ENCODE measurements around the gene SLIT1. TPM values are rescaled to one million over a fixed set of nuclear protein-coding genes. Genes with fewer than 3 reads are reported as not detected.

SLIT1 gene
- total RNA-seq, 1 experiment from 2014 or later, result 0.41 TPM

DNA sequence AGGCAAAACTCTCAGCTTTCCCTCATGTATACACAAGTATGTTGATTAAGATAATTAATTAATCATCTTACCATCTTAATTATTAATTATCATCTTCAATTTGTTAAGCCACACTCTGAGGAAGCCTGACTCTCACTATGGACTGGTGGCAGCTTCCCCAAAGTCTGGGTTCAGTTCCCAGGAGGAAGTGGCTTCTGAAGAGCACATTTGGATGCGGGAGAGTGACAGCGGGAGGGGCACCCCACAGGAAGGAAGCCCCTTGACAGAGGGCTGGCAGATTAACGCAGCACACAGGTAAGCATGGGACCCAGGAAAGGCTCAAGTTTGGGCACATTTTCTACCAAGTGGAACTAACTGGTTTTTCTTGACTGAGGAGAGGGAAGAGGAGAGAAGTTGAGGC is 13.4 kb upstream of the SLIT1 start:
- POLR2A ChIA-PET, result no interaction called here
- BruUV-seq (replicated peaks), result no TSS peak
- H3K4me1 ChIP-seq, result no peaks in the 10 kb centered on the region
- Mint-ChIP-seq H3K27ac (ENCODE audit: unreplicated experiment) (no peak overlapping the region), H3K9me3 (ENCODE audit: unreplicated experiment) (no peaks in the 10 kb centered on the region), H3K4me1 (ENCODE audit: low read depth, unreplicated experiment) (no peaks in the 10 kb centered on the region), H3K36me3 (ENCODE audit: insufficient read depth, unreplicated experiment) (no peaks in the 10 kb centered on the region), H3K27me3 (ENCODE audit: insufficient read depth, unreplicated experiment) (peaks cover 7% of the 10 kb centered on the region), H3K4me3 (ENCODE audit: unreplicated experiment) (no peak overlapping the region)
- intact Hi-C loops (cut with micrococcal nuclease; ENCODE audit: unreplicated experiment), result loop anchor here (5.0 kb wide), 1 partner anchor 127 kb away; no protein-coding TSS in a partner anchor
- TF ChIP-seq, protein P1, sequence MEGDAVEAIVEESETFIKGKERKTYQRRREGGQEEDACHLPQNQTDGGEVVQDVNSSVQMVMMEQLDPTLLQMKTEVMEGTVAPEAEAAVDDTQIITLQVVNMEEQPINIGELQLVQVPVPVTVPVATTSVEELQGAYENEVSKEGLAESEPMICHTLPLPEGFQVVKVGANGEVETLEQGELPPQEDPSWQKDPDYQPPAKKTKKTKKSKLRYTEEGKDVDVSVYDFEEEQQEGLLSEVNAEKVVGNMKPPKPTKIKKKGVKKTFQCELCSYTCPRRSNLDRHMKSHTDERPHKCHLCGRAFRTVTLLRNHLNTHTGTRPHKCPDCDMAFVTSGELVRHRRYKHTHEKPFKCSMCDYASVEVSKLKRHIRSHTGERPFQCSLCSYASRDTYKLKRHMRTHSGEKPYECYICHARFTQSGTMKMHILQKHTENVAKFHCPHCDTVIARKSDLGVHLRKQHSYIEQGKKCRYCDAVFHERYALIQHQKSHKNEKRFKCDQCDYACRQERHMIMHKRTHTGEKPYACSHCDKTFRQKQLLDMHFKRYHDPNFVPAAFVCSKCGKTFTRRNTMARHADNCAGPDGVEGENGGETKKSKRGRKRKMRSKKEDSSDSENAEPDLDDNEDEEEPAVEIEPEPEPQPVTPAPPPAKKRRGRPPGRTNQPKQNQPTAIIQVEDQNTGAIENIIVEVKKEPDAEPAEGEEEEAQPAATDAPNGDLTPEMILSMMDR (IDR thresholded peaks at IDR 0.05; ENCODE audit: insufficient read depth in 1 of 2, low read depth in 1 of 2, low read length in 1 of 2, severe bottlenecking in 1 of 2, unreplicated experiment in 1 of 2), result no peak
- CTCF ChIA-PET, result interaction anchor here (3.4 kb wide), 1 partner anchor 126 kb away, joined by 18 read pairs; no protein-coding TSS in a partner anchor
- H3K27me3 ChIP-seq (replicated peaks; ENCODE audit: control insufficient read depth, insufficient read depth, low read length), result no peaks in the 10 kb centered on the region
- H3K36me3 ChIP-seq (ENCODE audit: control insufficient read depth, insufficient read depth, low read length), result no peaks in the 10 kb centered on the region
- no peak overlapping the region for H3K4me3 ChIP-seq (ENCODE audit: low read depth, low read length)
- no peak for DNase-seq
- no peaks in the 10 kb centered on the region for H3K9me3 ChIP-seq

DNA sequence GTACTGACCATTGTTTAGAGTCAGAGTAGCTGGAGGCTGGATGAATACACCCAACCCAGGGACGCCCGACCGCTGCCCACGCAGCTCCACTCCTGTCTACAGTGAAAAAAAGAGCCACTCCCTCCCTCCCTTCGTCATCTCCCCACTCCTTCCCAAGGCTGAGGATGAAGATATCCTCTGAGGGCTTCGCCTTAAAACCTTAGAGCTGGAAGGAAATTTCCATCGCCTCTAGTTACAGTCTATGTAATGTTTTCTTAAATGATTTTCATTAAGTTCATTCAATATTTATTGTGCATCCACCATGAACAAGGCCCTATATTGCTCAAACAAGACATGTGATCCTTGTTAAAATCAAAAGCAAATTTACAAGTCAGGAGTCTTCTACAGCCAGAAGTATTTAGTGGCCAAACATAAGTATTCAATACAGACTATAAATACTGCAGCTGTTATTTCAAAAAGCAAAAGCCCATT is 11.3 kb upstream of the SLIT1 start:
- POLR2A ChIA-PET, result no interaction called here
- Mint-ChIP-seq H3K4me3 (ENCODE audit: unreplicated experiment) (no peak overlapping the region), H3K9me3 (ENCODE audit: unreplicated experiment) (no peaks in the 10 kb centered on the region), H3K27me3 (ENCODE audit: insufficient read depth, unreplicated experiment) (peaks cover 4% of the 10 kb centered on the region), H3K27ac (ENCODE audit: unreplicated experiment) (no peak overlapping the region), H3K4me1 (ENCODE audit: low read depth, unreplicated experiment) (no peaks in the 10 kb centered on the region), H3K36me3 (ENCODE audit: insufficient read depth, unreplicated experiment) (no peaks in the 10 kb centered on the region)
- no peaks in the 10 kb centered on the region for H3K9me3 ChIP-seq
- H3K36me3 ChIP-seq (ENCODE audit: control insufficient read depth, insufficient read depth, low read length), result no peaks in the 10 kb centered on the region
- BruUV-seq (replicated peaks), result no TSS peak
- intact Hi-C loops (cut with micrococcal nuclease; ENCODE audit: unreplicated experiment), result loop anchor here (5.0 kb wide), 1 partner anchor 125 kb away; no protein-coding TSS in a partner anchor
- H3K4me3 ChIP-seq (ENCODE audit: low read depth, low read length), result no peak overlapping the region
- TF ChIP-seq, protein P1 (IDR thresholded peaks at IDR 0.05; ENCODE audit: insufficient read depth in 1 of 2, low read depth in 1 of 2, low read length in 1 of 2, severe bottlenecking in 1 of 2, unreplicated experiment in 1 of 2), result no peak
- H3K4me1 ChIP-seq, result no peaks in the 10 kb centered on the region
- CTCF ChIA-PET, result interaction anchor here (0.7 to 3.4 kb wide), 8 partner anchors 9 to 138 kb away, joined by 3 to 18 read pairs (median 4); no protein-coding TSS in a partner anchor
- H3K27me3 ChIP-seq (replicated peaks; ENCODE audit: control insufficient read depth, insufficient read depth, low read length), result no peaks in the 10 kb centered on the region
- no peak for DNase-seq

GRCh38 chr10:97196223-97197029 is 10.7 kb upstream of the SLIT1 start:
- H3K27ac Mint-ChIP-seq (ENCODE audit: unreplicated experiment), result no peak overlapping the region
- H3K36me3 ChIP-seq (ENCODE audit: control insufficient read depth, insufficient read depth, low read length), result no peaks in the 10 kb centered on the region
- H3K36me3 Mint-ChIP-seq (ENCODE audit: insufficient read depth, unreplicated experiment), result no peaks in the 10 kb centered on the region
- ChIA-PET POLR2A (no interaction called here), CTCF (interaction anchor here (0.7 to 3.4 kb wide), 7 partner anchors 9 to 137 kb away, joined by 3 to 18 read pairs (median 4); no protein-coding TSS in a partner anchor)
- no peaks in the 10 kb centered on the region for H3K9me3 ChIP-seq
- peak overlapping the region; percentile 65 for H3K4me3 Mint-ChIP-seq (ENCODE audit: unreplicated experiment)
- TF ChIP-seq, protein P1 (IDR thresholded peaks at IDR 0.05; ENCODE audit: insufficient read depth in 1 of 2, low read depth in 1 of 2, low read length in 1 of 2, severe bottlenecking in 1 of 2, unreplicated experiment in 1 of 2), result peak; percentile 88 to 91
- H3K4me1 Mint-ChIP-seq (ENCODE audit: low read depth, unreplicated experiment), result no peaks in the 10 kb centered on the region
- peak; percentile 62 to 73 for DNase-seq
- no peaks in the 10 kb centered on the region for H3K4me1 ChIP-seq
- no TSS peak for BruUV-seq (replicated peaks)
- no peaks in the 10 kb centered on the region for H3K27me3 ChIP-seq (replicated peaks; ENCODE audit: control insufficient read depth, insufficient read depth, low read length)
- peak overlapping the region; percentile 41 for H3K4me3 ChIP-seq (ENCODE audit: low read depth, low read length)
- peaks cover 4% of the 10 kb centered on the region for H3K27me3 Mint-ChIP-seq (ENCODE audit: insufficient read depth, unreplicated experiment)
- H3K9me3 Mint-ChIP-seq (ENCODE audit: unreplicated experiment), result no peaks in the 10 kb centered on the region
- intact Hi-C loops (cut with micrococcal nuclease; ENCODE audit: unreplicated experiment), result loop anchor here (1.0 to 5.0 kb wide), 2 partner anchors 58 to 124 kb away; no protein-coding TSS in a partner anchor

All from Caco-2 (cell line).